ENCODE results near the gene CEBPZ. TPM values are rescaled to one million over a fixed set of nuclear protein-coding genes. Genes with fewer than 3 reads are reported as not detected.

Gene CEBPZ
- total RNA-seq, 2 donors from 2014 or later, result 23.5 to 27.5 TPM

- Histone ChIP-seq H3K9me3 (no peaks in the 10 kb centered on the region), H3K27ac (no peak overlapping the region), H3K27me3 (no peaks in the 10 kb centered on the region), H3K4me1 (no peaks in the 10 kb centered on the region), H3K4me3 (no peak overlapping the region), H3K36me3 (no peaks in the 10 kb centered on the region)
- TF ChIP-seq CTCF (IDR thresholded peaks at IDR 0.05), result no peak
- no peak for DNase-seq (ENCODE audit: low spot score)
These were observed 39.6 kb downstream of the CEBPZ start for GRCh38 chr2:37191747-37192146.

- Histone ChIP-seq H3K27ac (no peak overlapping the region), H3K4me3 (no peak overlapping the region), H3K4me1 (no peaks in the 10 kb centered on the region), H3K9me3 (no peaks in the 10 kb centered on the region), H3K27me3 (no peaks in the 10 kb centered on the region), H3K36me3 (no peaks in the 10 kb centered on the region)
- no peak for DNase-seq (ENCODE audit: low spot score)
- no peak for TF ChIP-seq CTCF (IDR thresholded peaks at IDR 0.05)
These were observed 40.1 kb downstream of the CEBPZ start for GRCh38 chr2:37191253-37191652.

GRCh38 chr2:37190290-37190689 lies 41.1 kb downstream of the CEBPZ start:
- H3K9me3 ChIP-seq, result no peaks in the 10 kb centered on the region
- no peaks in the 10 kb centered on the region for H3K27me3 ChIP-seq
- H3K27ac ChIP-seq, result no peak overlapping the region
- H3K36me3 ChIP-seq, result no peaks in the 10 kb centered on the region
- DNase-seq (ENCODE audit: low spot score), result no peak
- no peaks in the 10 kb centered on the region for H3K4me1 ChIP-seq
- no peak overlapping the region for H3K4me3 ChIP-seq
- TF ChIP-seq CTCF (IDR thresholded peaks at IDR 0.05), result no peak

GRCh38 chr2:37189452-37190153 lies 41.8 kb downstream of the CEBPZ start:
- no peak for DNase-seq (ENCODE audit: low spot score)
- Histone ChIP-seq H3K4me3 (no peak overlapping the region), H3K36me3 (no peaks in the 10 kb centered on the region), H3K9me3 (no peaks in the 10 kb centered on the region), H3K4me1 (no peaks in the 10 kb centered on the region), H3K27ac (no peak overlapping the region), H3K27me3 (no peaks in the 10 kb centered on the region)
- no peak for TF ChIP-seq CTCF (IDR thresholded peaks at IDR 0.05)

- H3K9me3 ChIP-seq, result no peaks in the 10 kb centered on the region
- no peak for DNase-seq (ENCODE audit: low spot score)
- H3K27me3 ChIP-seq, result no peaks in the 10 kb centered on the region
- H3K4me1 ChIP-seq, result no peaks in the 10 kb centered on the region
- H3K4me3 ChIP-seq, result no peak within 1 kb of the TSS
- H3K27ac ChIP-seq, result no peak within 1 kb of the TSS
- no peaks in the 10 kb centered on the region for H3K36me3 ChIP-seq
- TF ChIP-seq CTCF (IDR thresholded peaks at IDR 0.05), result no peak
These were observed 42.8 kb downstream of the CEBPZ start, which contains the start of gene SULT6B1 for GRCh38 chr2:37188570-37188969. TSS of gene SULT6B1 (minus strand) at chr2:37188670. CDS start at chr2:37188640, 30 bp downstream.
